WTC11 (cell line): Measurements from ENCODE around the gene ALX4. TPM values are rescaled to one million over a fixed set of nuclear protein-coding genes. Genes with fewer than 3 reads are reported as not detected.

Source experiments
- ATAC-seq: fragments of 200-7000 bp; cut with Tn5 transposase; 2 replicates; pipeline ENCODE4 v1.10.0; 2021; ENCODE audit warnings: mild to moderate bottlenecking, moderate library complexity
- CTCF ChIA-PET: fragments of 300-600 bp; sonication (Branson Sonifier 250); formaldehyde crosslinking; loops from one replicate; lab custom pipeline; 2021; ENCODE audit warnings: antibody characterized with exemption; lab: Charles Lee
- POLR2A ChIA-PET: fragments of 350-600 bp; sonication (Branson Sonifier 250); formaldehyde crosslinking; loops from one replicate; lab custom pipeline; 2021; ENCODE audit warnings: antibody characterized with exemption; lab: Charles Lee
- DNase-seq: peaks from one replicate; pipeline ENCODE4 v3.0.0; 2021; ENCODE audit warnings: low spot score
- H3K27ac Mint-ChIP-seq: 2 replicates; pipeline ENCODE4 v1.8.0; 2021; ENCODE audit warnings: mixed read lengths
- H3K27me3 Mint-ChIP-seq: 2 replicates; pipeline ENCODE4 v1.8.0; 2021; ENCODE audit warnings: low read depth, mild to moderate bottlenecking, moderate library complexity, mixed read lengths
- H3K36me3 Mint-ChIP-seq: 2 replicates; pipeline ENCODE4 v1.8.0; 2021; ENCODE audit warnings: mixed read lengths
- H3K4me1 Mint-ChIP-seq: 2 replicates; pipeline ENCODE4 v1.8.0; 2022; ENCODE audit warnings: mixed read lengths
- H3K4me3 Mint-ChIP-seq: 2 replicates; pipeline ENCODE4 v1.8.0; 2021; ENCODE audit warnings: mild to moderate bottlenecking, moderate library complexity, mixed read lengths
- H3K9me3 Mint-ChIP-seq: 2 replicates; pipeline ENCODE4 v1.8.0; 2021; ENCODE audit warnings: mixed read lengths
- ATF6 ChIP-seq: sonication (generic); formaldehyde crosslinking; IDR thresholded peaks from 2 replicates; pipeline ENCODE4 v1.8.1; 2023; ENCODE audit warnings: mild to moderate bottlenecking, missing genetic modification reagents
- CBFB ChIP-seq: sonication (generic); formaldehyde crosslinking; IDR thresholded peaks from 2 replicates; pipeline ENCODE4 v1.8.1; 2022; ENCODE audit warnings: mild to moderate bottlenecking, low read depth, missing genetic modification reagents
- CREB1 ChIP-seq: sonication (generic); formaldehyde crosslinking; IDR thresholded peaks from 2 replicates; pipeline ENCODE4 v1.8.0; 2023; ENCODE audit warnings: mild to moderate bottlenecking, missing genetic modification reagents
- CREM ChIP-seq: sonication (generic); formaldehyde crosslinking; IDR thresholded peaks from 2 replicates; pipeline ENCODE4 v1.8.1; 2022; ENCODE audit warnings: mild to moderate bottlenecking, missing genetic modification reagents, moderate library complexity
- EMX1 ChIP-seq: fragments of 250-450 bp; sonication (Bioruptor Pico); IDR thresholded peaks from 2 replicates; pipeline ENCODE4 v1.8.0; 2021; ENCODE audit warnings: mild to moderate bottlenecking
- ESRRA ChIP-seq: sonication (generic); formaldehyde crosslinking; IDR thresholded peaks from 2 replicates; pipeline ENCODE4 v1.8.1; 2022; ENCODE audit warnings: mild to moderate bottlenecking, missing genetic modification reagents, borderline replicate concordance
- GRHL2 ChIP-seq: fragments of 250-450 bp; sonication (Bioruptor Pico); IDR thresholded peaks from 2 replicates; pipeline ENCODE4 v1.8.0; 2022; ENCODE audit warnings: mild to moderate bottlenecking, moderate library complexity; ENCODE audit not compliant: insufficient replicate concordance, severe bottlenecking
- IRF2 ChIP-seq: sonication (generic); formaldehyde crosslinking; IDR thresholded peaks from 2 replicates; pipeline ENCODE4 v1.8.0; 2022; ENCODE audit warnings: low read depth, missing genetic modification reagents, borderline replicate concordance
- JUN ChIP-seq: sonication (generic); formaldehyde crosslinking; IDR thresholded peaks from 2 replicates; pipeline ENCODE4 v1.8.0; 2023; ENCODE audit warnings: mild to moderate bottlenecking, missing genetic modification reagents
- NFATC4 ChIP-seq: fragments of 250-450 bp; sonication (Bioruptor Pico); IDR thresholded peaks from 2 replicates; pipeline ENCODE4 v1.9.0; 2021; ENCODE audit warnings: mild to moderate bottlenecking
- NFE2L1 ChIP-seq: sonication (generic); formaldehyde crosslinking; IDR thresholded peaks from 2 replicates; pipeline ENCODE4 v1.8.1; 2023; ENCODE audit warnings: missing genetic modification reagents
- NR1H2 ChIP-seq: sonication (generic); formaldehyde crosslinking; IDR thresholded peaks from 2 replicates; pipeline ENCODE4 v1.9.0; 2021; ENCODE audit warnings: mild to moderate bottlenecking, moderate library complexity, missing genetic modification reagents
- SP1 ChIP-seq: sonication (generic); formaldehyde crosslinking; conservative IDR thresholded peaks from 2 replicates; pipeline ENCODE4 v1.8.1; 2022; ENCODE audit warnings: missing genetic modification reagents
- TP53 ChIP-seq: sonication (generic); formaldehyde crosslinking; IDR thresholded peaks from 2 replicates; pipeline ENCODE4 v1.8.1; 2023; ENCODE audit warnings: mild to moderate bottlenecking, missing genetic modification reagents
- ZNF423 ChIP-seq: fragments of 250-450 bp; sonication (Bioruptor Pico); IDR thresholded peaks from 2 replicates; pipeline ENCODE4 v2.1.2; 2022; ENCODE audit warnings: mild to moderate bottlenecking, moderate library complexity
- ZNF425 ChIP-seq: fragments of 250-450 bp; sonication (Bioruptor Pico); conservative IDR thresholded peaks from 2 replicates; pipeline ENCODE4 v1.9.0; 2021; ENCODE audit warnings: mild to moderate bottlenecking
- ZNF532 ChIP-seq: fragments of 250-450 bp; sonication (Bioruptor Pico); IDR thresholded peaks from 2 replicates; pipeline ENCODE4 v1.9.0; 2021; ENCODE audit warnings: mild to moderate bottlenecking, borderline replicate concordance
- total RNA-seq: library from RNA; stranded (reverse); gene quantifications from 3 replicates; pipeline ENCODE4 v1.2.3, GENCODE V29; 2021
- TF ChIP-seq, protein P1 (sequence below): fragments of 200-600 bp; IDR thresholded peaks from 2 replicates; pipeline ENCODE4 v1.8.0; 2022; ENCODE audit warnings: antibody characterized with exemption
- TF ChIP-seq, protein P2 (sequence below): sonication (generic); formaldehyde crosslinking; IDR thresholded peaks from 2 replicates; pipeline ENCODE4 v1.8.0; 2022; ENCODE audit warnings: mild to moderate bottlenecking, missing genetic modification reagents
- TF ChIP-seq, protein P3 (sequence below): sonication (generic); formaldehyde crosslinking; IDR thresholded peaks from 2 replicates; pipeline ENCODE4 v1.8.1; 2022; ENCODE audit warnings: low read depth, mild to moderate bottlenecking, moderate library complexity, missing genetic modification reagents, borderline replicate concordance
- TF ChIP-seq, protein P4 (sequence below): sonication (generic); formaldehyde crosslinking; IDR thresholded peaks from 2 replicates; pipeline ENCODE4 v1.8.1; 2023; ENCODE audit warnings: mild to moderate bottlenecking, missing genetic modification reagents

Gene ALX4
- total RNA-seq, 1 experiment from 2014 or later, result not detected

- TF ChIP-seq ZNF425 (CRISPR knock-in tag) (no peak), ZNF423 (CRISPR knock-in tag) (no peak)
Measured at GRCh38 chr11:44313761-44314489, 4.0 kb upstream of the ALX4 start (continued).

DNA sequence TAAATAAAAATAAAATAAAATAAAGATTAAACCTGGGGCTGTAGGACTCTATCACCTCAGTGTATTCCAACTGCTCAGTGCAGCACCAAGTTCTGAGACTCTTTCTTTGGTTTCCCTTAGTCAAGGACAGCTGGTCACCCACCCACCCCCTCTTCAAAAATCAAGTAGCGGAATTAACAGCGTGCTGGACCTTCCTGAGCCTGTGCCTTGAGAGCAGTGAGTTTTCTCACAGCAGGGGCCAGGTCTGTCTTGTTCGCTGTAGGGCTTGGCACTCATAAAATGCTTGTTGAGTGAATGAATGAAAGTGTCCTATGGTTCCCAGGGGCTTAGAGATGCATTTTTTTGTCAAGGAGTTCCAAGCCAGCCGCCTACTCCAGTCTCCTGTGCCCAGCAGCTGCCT lies 2.9 kb upstream of the ALX4 start:
- Mint-ChIP-seq H3K9me3 (no peaks in the 10 kb centered on the region), H3K27me3 (peaks cover 100% of the 10 kb centered on the region), H3K27ac (no peak overlapping the region), H3K36me3 (peaks cover 4% of the 10 kb centered on the region), H3K4me1 (peaks cover 55% of the 10 kb centered on the region), H3K4me3 (no peak overlapping the region)
- TF ChIP-seq ATF6 (no peak), ZNF532 (no peak), CREB1 (CRISPR knock-in tag) (no peak), CREM (CRISPR knock-in tag) (no peak), EMX1 (CRISPR knock-in tag) (no peak), TP53 (no peak), NFE2L1 (CRISPR knock-in tag) (no peak), SP1 (CRISPR knock-in tag) (no peak), GRHL2 (CRISPR knock-in tag) (no peak), IRF2 (CRISPR knock-in tag) (no peak), JUN (CRISPR knock-in tag) (no peak), CBFB (CRISPR knock-in tag) (no peak), NFATC4 (CRISPR knock-in tag) (no peak), NR1H2 (CRISPR knock-in tag) (no peak), ESRRA (CRISPR knock-in tag) (no peak)
- TF ChIP-seq, protein P1, sequence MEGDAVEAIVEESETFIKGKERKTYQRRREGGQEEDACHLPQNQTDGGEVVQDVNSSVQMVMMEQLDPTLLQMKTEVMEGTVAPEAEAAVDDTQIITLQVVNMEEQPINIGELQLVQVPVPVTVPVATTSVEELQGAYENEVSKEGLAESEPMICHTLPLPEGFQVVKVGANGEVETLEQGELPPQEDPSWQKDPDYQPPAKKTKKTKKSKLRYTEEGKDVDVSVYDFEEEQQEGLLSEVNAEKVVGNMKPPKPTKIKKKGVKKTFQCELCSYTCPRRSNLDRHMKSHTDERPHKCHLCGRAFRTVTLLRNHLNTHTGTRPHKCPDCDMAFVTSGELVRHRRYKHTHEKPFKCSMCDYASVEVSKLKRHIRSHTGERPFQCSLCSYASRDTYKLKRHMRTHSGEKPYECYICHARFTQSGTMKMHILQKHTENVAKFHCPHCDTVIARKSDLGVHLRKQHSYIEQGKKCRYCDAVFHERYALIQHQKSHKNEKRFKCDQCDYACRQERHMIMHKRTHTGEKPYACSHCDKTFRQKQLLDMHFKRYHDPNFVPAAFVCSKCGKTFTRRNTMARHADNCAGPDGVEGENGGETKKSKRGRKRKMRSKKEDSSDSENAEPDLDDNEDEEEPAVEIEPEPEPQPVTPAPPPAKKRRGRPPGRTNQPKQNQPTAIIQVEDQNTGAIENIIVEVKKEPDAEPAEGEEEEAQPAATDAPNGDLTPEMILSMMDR, result no peak
- TF ChIP-seq, protein P2, sequence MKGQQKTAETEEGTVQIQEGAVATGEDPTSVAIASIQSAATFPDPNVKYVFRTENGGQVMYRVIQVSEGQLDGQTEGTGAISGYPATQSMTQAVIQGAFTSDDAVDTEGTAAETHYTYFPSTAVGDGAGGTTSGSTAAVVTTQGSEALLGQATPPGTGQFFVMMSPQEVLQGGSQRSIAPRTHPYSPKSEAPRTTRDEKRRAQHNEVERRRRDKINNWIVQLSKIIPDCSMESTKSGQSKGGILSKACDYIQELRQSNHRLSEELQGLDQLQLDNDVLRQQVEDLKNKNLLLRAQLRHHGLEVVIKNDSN (CRISPR knock-in tag), result no peak
- TF ChIP-seq, protein P3, sequence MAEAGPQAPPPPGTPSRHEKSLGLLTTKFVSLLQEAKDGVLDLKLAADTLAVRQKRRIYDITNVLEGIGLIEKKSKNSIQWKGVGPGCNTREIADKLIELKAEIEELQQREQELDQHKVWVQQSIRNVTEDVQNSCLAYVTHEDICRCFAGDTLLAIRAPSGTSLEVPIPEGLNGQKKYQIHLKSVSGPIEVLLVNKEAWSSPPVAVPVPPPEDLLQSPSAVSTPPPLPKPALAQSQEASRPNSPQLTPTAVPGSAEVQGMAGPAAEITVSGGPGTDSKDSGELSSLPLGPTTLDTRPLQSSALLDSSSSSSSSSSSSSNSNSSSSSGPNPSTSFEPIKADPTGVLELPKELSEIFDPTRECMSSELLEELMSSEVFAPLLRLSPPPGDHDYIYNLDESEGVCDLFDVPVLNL, result no peak
- TF ChIP-seq, protein P4, sequence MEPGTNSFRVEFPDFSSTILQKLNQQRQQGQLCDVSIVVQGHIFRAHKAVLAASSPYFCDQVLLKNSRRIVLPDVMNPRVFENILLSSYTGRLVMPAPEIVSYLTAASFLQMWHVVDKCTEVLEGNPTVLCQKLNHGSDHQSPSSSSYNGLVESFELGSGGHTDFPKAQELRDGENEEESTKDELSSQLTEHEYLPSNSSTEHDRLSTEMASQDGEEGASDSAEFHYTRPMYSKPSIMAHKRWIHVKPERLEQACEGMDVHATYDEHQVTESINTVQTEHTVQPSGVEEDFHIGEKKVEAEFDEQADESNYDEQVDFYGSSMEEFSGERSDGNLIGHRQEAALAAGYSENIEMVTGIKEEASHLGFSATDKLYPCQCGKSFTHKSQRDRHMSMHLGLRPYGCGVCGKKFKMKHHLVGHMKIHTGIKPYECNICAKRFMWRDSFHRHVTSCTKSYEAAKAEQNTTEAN (CRISPR knock-in tag), result no peak
- DNase-seq (no peak), ATAC-seq (no peak)
- POLR2A ChIA-PET, result no interaction called here
- CTCF ChIA-PET, result no interaction called here
